ENCODE data around the gene TMTC1. TPM values are rescaled to one million over a fixed set of nuclear protein-coding genes. Genes with fewer than 3 reads are reported as not detected.
A peak's percentile ranks its signal among the peaks of the same experiment; 100 is the strongest.

TMTC1 gene
- total RNA-seq, 2 experiments from 2014 or later: not detected

DNA sequence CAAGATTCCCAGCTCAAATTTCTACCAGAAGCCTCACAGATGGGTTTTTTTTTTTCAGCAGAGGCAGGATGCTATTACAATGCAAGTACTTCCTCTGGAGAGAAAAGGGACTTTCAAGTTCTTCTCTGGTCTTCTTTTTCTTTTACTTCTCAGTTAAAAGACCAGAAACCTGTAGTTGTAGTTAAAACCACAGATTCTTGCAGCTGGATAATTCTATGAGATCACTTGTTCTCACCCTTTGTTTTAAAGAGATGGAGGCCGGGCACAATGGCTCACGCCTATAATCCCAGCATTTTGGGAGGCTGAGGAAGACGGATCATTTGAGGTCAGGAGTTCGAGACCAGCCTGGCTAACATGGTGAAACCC, 238.7 kb downstream of the TMTC1 start:
- H3K27me3 Mint-ChIP-seq: peaks cover 4% of the 10 kb centered on the region
- H3K9me3 Mint-ChIP-seq: no peaks in the 10 kb centered on the region
- no peaks in the 10 kb centered on the region for H3K4me1 Mint-ChIP-seq
- H3K4me3 Mint-ChIP-seq: no peak overlapping the region
- POLR2A ChIA-PET: no interaction called here
- CTCF ChIA-PET: no interaction called here
- H3K27ac Mint-ChIP-seq: no peak overlapping the region
- H3K36me3 Mint-ChIP-seq (ENCODE audit: low read depth): no peaks in the 10 kb centered on the region
- no peak for DNase-seq

DNA sequence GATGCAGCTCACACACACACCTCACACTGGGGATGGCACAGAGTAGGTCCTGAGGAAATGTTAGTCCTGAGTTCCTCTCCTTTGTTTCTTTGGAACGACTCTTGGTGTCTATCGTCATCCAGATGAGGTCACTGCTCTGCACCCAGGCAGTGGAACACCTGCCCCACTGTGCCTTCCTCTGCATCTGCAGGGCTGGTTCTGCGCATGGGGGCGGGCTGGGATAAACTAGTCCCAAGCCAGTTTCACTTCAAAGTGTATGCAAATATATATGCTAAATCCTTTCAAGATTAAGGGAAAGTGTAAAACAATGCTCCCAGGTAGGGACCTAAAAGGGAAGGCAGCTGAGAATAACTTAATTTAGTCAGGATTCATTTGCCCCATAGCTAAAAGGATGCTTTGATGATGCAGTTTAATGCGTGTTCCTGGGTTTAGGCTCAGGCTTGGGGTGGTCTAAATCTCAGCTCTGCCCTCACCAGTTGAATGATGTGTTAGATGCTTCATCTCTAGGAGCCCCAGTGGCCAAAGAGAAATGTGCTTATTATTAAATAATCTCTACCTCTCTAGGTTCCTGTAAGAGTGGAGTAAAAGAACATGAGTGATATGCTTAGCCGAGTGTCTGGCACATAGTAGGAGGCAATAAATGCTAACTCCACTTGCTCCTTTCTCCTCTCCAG, 239.2 kb downstream of the TMTC1 start:
- Mint-ChIP-seq H3K27ac (no peak overlapping the region), H3K4me1 (no peaks in the 10 kb centered on the region), H3K36me3 (ENCODE audit: low read depth) (no peaks in the 10 kb centered on the region), H3K27me3 (peaks cover 4% of the 10 kb centered on the region), H3K9me3 (no peaks in the 10 kb centered on the region), H3K4me3 (no peak overlapping the region)
- no peak for DNase-seq
- POLR2A ChIA-PET: no interaction called here
- CTCF ChIA-PET: no interaction called here

DNA sequence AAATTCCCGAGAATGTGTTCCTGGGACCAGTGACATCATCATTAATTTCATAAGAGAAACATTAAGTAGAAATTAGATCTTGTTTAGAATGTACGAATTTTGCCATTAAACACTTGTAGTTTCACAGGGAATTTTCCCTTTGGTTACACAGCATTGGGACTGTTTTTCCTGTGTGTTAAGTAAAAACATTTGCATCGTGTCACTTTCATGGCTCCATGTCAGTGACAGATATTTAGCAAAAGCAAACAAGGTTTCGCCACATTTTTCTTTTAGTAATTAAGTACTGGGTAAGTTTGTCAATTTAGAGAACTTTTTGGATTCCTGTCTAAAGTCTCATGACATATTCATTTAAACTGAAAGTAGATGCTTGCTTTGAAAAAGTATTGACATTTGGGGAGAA, 240.7 kb downstream of the TMTC1 start:
- no peak overlapping the region for H3K27ac Mint-ChIP-seq

DNA sequence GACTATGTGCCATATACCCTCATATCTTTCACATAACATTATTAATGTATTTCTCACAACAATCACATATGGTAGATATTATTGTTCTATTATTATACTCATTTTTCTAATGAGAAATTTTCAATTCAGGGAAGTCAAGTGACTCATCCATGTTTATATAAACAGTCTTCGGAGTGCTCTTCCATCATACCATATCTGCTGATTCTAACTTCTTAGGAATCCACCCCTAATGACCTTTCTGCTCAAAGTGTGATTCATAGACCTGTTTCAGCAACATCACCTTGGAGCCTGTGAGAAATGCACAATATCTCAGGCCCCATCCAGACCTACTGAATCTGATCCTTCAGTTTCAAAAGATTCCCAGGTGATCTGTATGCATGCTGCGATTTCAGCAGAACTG, 246.4 kb downstream of the TMTC1 start:
- Mint-ChIP-seq H3K36me3 (ENCODE audit: low read depth) (no peaks in the 10 kb centered on the region), H3K27ac (no peak overlapping the region), H3K4me3 (no peak overlapping the region), H3K27me3 (peaks cover 18% of the 10 kb centered on the region), H3K9me3 (no peaks in the 10 kb centered on the region), H3K4me1 (no peaks in the 10 kb centered on the region)
- POLR2A ChIA-PET: no interaction called here
- CTCF ChIA-PET: no interaction called here
- no peak for DNase-seq

More for the DNA sequence above, 240.7 kb downstream of the TMTC1 start:
- ChIA-PET POLR2A (no interaction called here), CTCF (no interaction called here)
- Mint-ChIP-seq H3K4me3 (no peak overlapping the region), H3K9me3 (no peaks in the 10 kb centered on the region), H3K27me3 (peaks cover 4% of the 10 kb centered on the region), H3K36me3 (ENCODE audit: low read depth) (no peaks in the 10 kb centered on the region), H3K4me1 (no peaks in the 10 kb centered on the region)
- no peak for DNase-seq

- ChIA-PET POLR2A (no interaction called here), CTCF (no interaction called here)
- Mint-ChIP-seq H3K9me3 (no peaks in the 10 kb centered on the region), H3K4me3 (no peak overlapping the region), H3K27me3 (peaks cover 28% of the 10 kb centered on the region), H3K4me1 (no peaks in the 10 kb centered on the region), H3K27ac (no peak overlapping the region), H3K36me3 (ENCODE audit: low read depth) (no peaks in the 10 kb centered on the region)
- DNase-seq: no peak
Observed at GRCh38 chr12:29534935-29535334, 248.8 kb downstream of the TMTC1 start.

DNA sequence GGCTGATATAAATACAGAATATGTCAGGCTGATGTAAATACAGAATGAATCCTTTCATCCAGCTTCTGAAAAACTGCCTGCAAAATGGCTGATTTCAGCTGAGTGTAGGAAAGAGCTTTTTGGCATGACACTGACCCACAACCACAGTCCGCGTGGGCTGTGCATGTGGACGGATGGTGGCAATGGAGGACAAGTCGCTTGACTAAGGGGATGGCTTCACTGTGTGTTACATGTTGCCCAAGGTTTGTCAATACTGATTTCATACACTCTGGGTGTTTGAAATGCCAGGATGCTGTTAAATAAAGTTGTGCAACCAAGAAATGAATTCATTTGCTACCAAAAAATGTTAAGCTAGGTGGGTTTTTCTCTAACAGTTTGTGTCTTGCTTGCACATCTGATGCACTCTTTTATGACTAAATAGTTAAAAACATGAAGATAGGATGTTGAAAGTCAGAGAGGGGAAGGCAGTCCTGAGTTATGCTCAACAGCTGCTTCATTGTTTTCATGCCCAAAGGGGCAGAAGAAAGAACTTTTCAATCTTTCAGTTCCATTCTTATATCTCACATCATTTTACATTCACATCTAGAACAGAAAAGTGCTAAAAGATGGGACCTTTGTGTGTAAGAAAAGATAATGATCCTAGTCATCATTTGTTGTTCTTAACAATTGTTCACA, 249.8 kb downstream of the TMTC1 start:
- no peak for DNase-seq
- ChIA-PET CTCF (no interaction called here), POLR2A (no interaction called here)
- peaks cover 33% of the 10 kb centered on the region for H3K27me3 Mint-ChIP-seq
- no peaks in the 10 kb centered on the region for H3K36me3 Mint-ChIP-seq (ENCODE audit: low read depth)
- no peaks in the 10 kb centered on the region for H3K9me3 Mint-ChIP-seq
- no peak overlapping the region for H3K4me3 Mint-ChIP-seq
- H3K27ac Mint-ChIP-seq: no peak overlapping the region
- no peaks in the 10 kb centered on the region for H3K4me1 Mint-ChIP-seq

GRCh38 chr12:29531471-29531870, 252.3 kb downstream of the TMTC1 start:
- peaks cover 33% of the 10 kb centered on the region for H3K27me3 Mint-ChIP-seq
- H3K36me3 Mint-ChIP-seq (ENCODE audit: low read depth): no peaks in the 10 kb centered on the region
- H3K27ac Mint-ChIP-seq: no peak overlapping the region
- H3K4me1 Mint-ChIP-seq: no peaks in the 10 kb centered on the region
- no peak for DNase-seq
- H3K4me3 Mint-ChIP-seq: no peak overlapping the region
- ChIA-PET CTCF (no interaction called here), POLR2A (no interaction called here)
- H3K9me3 Mint-ChIP-seq: no peaks in the 10 kb centered on the region

DNA sequence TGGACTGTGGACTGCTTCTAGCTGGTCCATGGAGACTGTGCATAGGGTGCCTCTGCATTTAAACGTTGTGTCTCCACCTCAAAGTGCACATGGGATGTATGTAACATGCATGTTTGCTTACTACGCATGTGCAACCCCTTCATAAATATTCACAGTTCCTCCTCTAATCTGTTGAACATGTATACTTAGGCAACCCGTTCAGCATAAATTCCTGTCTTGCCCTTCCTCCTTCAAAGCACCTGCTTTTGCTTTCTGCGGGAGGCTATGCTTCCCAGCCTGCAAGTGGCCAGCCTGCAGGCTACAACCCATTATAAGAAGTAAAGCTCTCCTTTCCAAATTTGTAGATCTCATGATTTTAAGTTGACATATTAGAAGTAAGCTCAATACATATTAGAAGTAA, 253.3 kb downstream of the TMTC1 start:
- ChIA-PET POLR2A (no interaction called here), CTCF (no interaction called here)

GRCh38 chr12:29528161-29528560, 255.6 kb downstream of the TMTC1 start:
- ChIA-PET POLR2A (no interaction called here), CTCF (no interaction called here)
- Mint-ChIP-seq H3K36me3 (ENCODE audit: low read depth) (no peaks in the 10 kb centered on the region), H3K9me3 (no peaks in the 10 kb centered on the region), H3K4me1 (no peaks in the 10 kb centered on the region), H3K27me3 (peaks cover 28% of the 10 kb centered on the region), H3K4me3 (no peak overlapping the region), H3K27ac (no peak overlapping the region)
- no peak for DNase-seq

More for the DNA sequence above, 253.3 kb downstream of the TMTC1 start:
- no peak overlapping the region for H3K27ac Mint-ChIP-seq
- DNase-seq: no peak
- no peaks in the 10 kb centered on the region for H3K9me3 Mint-ChIP-seq
- H3K4me3 Mint-ChIP-seq: no peak overlapping the region
- H3K4me1 Mint-ChIP-seq: no peaks in the 10 kb centered on the region
- H3K36me3 Mint-ChIP-seq (ENCODE audit: low read depth): no peaks in the 10 kb centered on the region
- H3K27me3 Mint-ChIP-seq: peaks cover 30% of the 10 kb centered on the region

DNA sequence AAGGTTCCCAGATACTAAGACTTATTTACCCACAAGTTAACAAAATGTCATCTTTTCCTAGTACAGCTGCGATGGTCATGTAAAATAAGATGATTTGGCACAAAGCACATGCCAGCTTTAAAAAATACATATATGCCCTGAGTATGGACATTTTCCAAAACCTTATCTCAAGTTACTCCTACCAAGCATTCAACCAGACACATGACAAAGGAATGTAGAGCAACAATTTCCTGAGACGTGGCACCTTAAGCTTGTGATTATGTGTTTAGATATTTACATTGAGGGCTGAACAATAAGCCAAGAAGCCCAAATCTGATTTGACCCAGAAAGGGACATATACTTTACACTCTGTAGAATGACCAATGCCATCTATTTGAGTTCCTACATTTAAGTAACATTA, 261.8 kb downstream of the TMTC1 start:
- peaks cover 10% of the 10 kb centered on the region for H3K27me3 Mint-ChIP-seq
- no peaks in the 10 kb centered on the region for H3K4me1 Mint-ChIP-seq
- H3K9me3 Mint-ChIP-seq: no peaks in the 10 kb centered on the region
- ChIA-PET POLR2A (no interaction called here), CTCF (no interaction called here)
- no peak for DNase-seq
- H3K4me3 Mint-ChIP-seq: no peak overlapping the region
- no peaks in the 10 kb centered on the region for H3K36me3 Mint-ChIP-seq (ENCODE audit: low read depth)
- H3K27ac Mint-ChIP-seq: no peak overlapping the region

GRCh38 chr12:29519585-29520182, 264.1 kb downstream of the TMTC1 start:
- H3K9me3 Mint-ChIP-seq: no peaks in the 10 kb centered on the region
- no peak overlapping the region for H3K4me3 Mint-ChIP-seq
- no peak overlapping the region for H3K27ac Mint-ChIP-seq
- ChIA-PET CTCF (no interaction called here), POLR2A (interaction anchor here (0.6 kb wide), 1 partner anchor 121 kb away, joined by 3 read pairs; no protein-coding TSS in a partner anchor)
- no peaks in the 10 kb centered on the region for H3K36me3 Mint-ChIP-seq (ENCODE audit: low read depth)
- peaks cover 18% of the 10 kb centered on the region for H3K27me3 Mint-ChIP-seq
- peak; percentile 49 for DNase-seq
- no peaks in the 10 kb centered on the region for H3K4me1 Mint-ChIP-seq

GRCh38 chr12:29518407-29518806, 265.3 kb downstream of the TMTC1 start:
- POLR2A ChIA-PET: no interaction called here

GRCh38 chr12:29517264-29517663, 266.5 kb downstream of the TMTC1 start:
- Mint-ChIP-seq H3K4me1 (no peaks in the 10 kb centered on the region), H3K27ac (no peak overlapping the region), H3K36me3 (ENCODE audit: low read depth) (no peaks in the 10 kb centered on the region), H3K9me3 (no peaks in the 10 kb centered on the region), H3K27me3 (peaks cover 20% of the 10 kb centered on the region), H3K4me3 (no peak overlapping the region)
- POLR2A ChIA-PET: no interaction called here
- DNase-seq: no peak
- CTCF ChIA-PET: no interaction called here

More at GRCh38 chr12:29518407-29518806, 265.3 kb downstream of the TMTC1 start:
- CTCF ChIA-PET: no interaction called here
- DNase-seq: no peak
- no peaks in the 10 kb centered on the region for H3K36me3 Mint-ChIP-seq (ENCODE audit: low read depth)
- H3K4me3 Mint-ChIP-seq: no peak overlapping the region
- H3K9me3 Mint-ChIP-seq: no peaks in the 10 kb centered on the region
- no peaks in the 10 kb centered on the region for H3K4me1 Mint-ChIP-seq
- H3K27ac Mint-ChIP-seq: no peak overlapping the region
- peaks cover 20% of the 10 kb centered on the region for H3K27me3 Mint-ChIP-seq

DNA sequence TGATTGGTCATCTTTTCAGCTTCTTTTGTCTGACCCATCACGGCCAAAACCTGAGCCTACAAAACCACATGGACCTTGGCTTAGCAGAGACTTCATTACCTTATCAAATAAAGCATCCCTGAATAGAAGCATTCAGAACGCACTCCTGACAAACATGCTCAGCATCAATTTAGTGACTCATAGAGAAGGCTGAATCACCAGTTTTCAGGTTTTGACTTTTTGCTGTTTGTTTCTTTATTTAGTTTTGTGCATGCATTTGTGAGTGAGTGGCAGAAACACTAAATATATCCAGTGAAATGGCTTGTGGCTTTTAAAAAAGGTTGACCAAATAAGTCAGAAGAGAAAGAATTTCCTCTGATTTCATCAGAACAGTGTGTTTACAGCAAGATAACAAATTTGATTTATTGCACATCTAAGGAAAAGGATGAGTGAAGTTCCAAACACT, 267.3 kb downstream of the TMTC1 start:
- POLR2A ChIA-PET: no interaction called here
- Mint-ChIP-seq H3K4me3 (no peak overlapping the region), H3K36me3 (ENCODE audit: low read depth) (no peaks in the 10 kb centered on the region), H3K4me1 (no peaks in the 10 kb centered on the region), H3K27ac (no peak overlapping the region), H3K27me3 (peaks cover 20% of the 10 kb centered on the region), H3K9me3 (no peaks in the 10 kb centered on the region)
- CTCF ChIA-PET: no interaction called here
- no peak for DNase-seq
